A673 (cell line): ENCODE measurements around the gene MRNIP.

ENCODE experiments used
- EZH2 ChIP-seq: fragments of 200-600 bp; sonication (generic); IDR thresholded peaks from 2 replicates; pipeline ENCODE4 v1.6.1; 2017; ENCODE audit warnings: borderline replicate concordance, low read depth, mild to moderate bottlenecking, mixed read lengths, antibody characterized with exemption, low read length; ENCODE audit not compliant: poor library complexity, severe bottlenecking
- TF ChIP-seq, protein P1 (sequence below): fragments of 300-800, 200-600 bp; sonication (generic); conservative IDR thresholded peaks from 2 replicates; pipeline ENCODE4 v1.5.1; 2017; ENCODE audit warnings: low read depth, mild to moderate bottlenecking, antibody characterized with exemption, low read length, moderate library complexity, mixed read lengths

DNA sequence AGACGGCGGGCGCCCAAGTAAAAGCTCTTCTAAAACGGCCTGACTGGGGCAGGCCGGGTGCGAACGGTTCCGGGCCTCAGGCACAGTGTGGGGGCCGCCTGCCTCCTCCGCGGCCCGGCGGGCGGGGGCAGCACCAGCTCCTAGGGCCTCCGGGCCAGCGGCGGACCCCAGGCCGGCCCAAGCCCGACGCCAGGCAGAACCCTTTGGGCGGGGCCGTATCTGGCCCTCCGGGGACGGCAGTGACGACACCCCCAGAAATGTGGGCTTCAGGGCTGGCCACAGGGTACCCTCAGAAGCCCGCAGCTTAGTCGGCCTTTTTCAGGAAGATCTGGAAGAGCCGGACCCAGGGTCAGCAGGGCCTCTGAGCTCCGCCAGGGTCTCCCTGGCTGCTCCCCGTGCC is 60.9 kb downstream of the MRNIP start:
- TF ChIP-seq, protein P1, sequence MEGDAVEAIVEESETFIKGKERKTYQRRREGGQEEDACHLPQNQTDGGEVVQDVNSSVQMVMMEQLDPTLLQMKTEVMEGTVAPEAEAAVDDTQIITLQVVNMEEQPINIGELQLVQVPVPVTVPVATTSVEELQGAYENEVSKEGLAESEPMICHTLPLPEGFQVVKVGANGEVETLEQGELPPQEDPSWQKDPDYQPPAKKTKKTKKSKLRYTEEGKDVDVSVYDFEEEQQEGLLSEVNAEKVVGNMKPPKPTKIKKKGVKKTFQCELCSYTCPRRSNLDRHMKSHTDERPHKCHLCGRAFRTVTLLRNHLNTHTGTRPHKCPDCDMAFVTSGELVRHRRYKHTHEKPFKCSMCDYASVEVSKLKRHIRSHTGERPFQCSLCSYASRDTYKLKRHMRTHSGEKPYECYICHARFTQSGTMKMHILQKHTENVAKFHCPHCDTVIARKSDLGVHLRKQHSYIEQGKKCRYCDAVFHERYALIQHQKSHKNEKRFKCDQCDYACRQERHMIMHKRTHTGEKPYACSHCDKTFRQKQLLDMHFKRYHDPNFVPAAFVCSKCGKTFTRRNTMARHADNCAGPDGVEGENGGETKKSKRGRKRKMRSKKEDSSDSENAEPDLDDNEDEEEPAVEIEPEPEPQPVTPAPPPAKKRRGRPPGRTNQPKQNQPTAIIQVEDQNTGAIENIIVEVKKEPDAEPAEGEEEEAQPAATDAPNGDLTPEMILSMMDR = no peak
- no peak for TF ChIP-seq EZH2
